Large intestine (tissue), 3 donors: ENCODE data around the gene THSD4. TPM values are rescaled to one million over a fixed set of nuclear protein-coding genes. Genes with fewer than 3 reads are reported as not detected.

ENCODE experiments used
- DNase-seq, 2 donors: peaks; one replicate each; pipeline versions ENCODE4 v3.0.0 to v3.0.0-alpha.2; 2013
- H3K27ac ChIP-seq: one replicate; pipeline ENCODE4 v1.5.1; 2013; ENCODE audit warnings: low read length
- H3K27me3 ChIP-seq: 2 replicates; pipeline ENCODE4 v1.6.1; 2013; ENCODE audit warnings: low read length; ENCODE audit not compliant: control insufficient read depth, insufficient read depth
- H3K36me3 ChIP-seq: 2 replicates; pipeline ENCODE4 v1.6.1; 2013; ENCODE audit warnings: low read length; ENCODE audit not compliant: control insufficient read depth, insufficient read depth
- H3K4me1 ChIP-seq: one replicate; pipeline ENCODE4 v1.6.1; 2013; ENCODE audit warnings: low read length; ENCODE audit not compliant: control insufficient read depth, insufficient read depth
- H3K4me3 ChIP-seq: one replicate; pipeline ENCODE4 v1.5.1; 2013; ENCODE audit warnings: low read length
- H3K9me3 ChIP-seq: one replicate; pipeline ENCODE4 v1.6.1; 2013; ENCODE audit warnings: mild to moderate bottlenecking, low read depth, low read length, moderate library complexity; ENCODE audit not compliant: control insufficient read depth
- WGBS: methylation state at CpG from one replicate; pipeline ENCODE4 v1.1.5; 2013; ENCODE audit warnings: low lambda C conversion rate; ENCODE audit not compliant: insufficient coverage; 5-methylcytosine and 5-hydroxymethylcytosine counted together
- polyA plus RNA-seq: library from polyadenylated mRNA; unstranded; fragments of 120-200 nt; gene quantifications from one replicate; pipeline ENCODE4 v1.2.1, GENCODE V29; 2013

THSD4 gene
- polyA plus RNA-seq, 1 donor = 17.5 TPM

- H3K4me3 ChIP-seq = no peak overlapping the region
- 95% methylated on average over 4 of the region's 5 CpGs for WGBS
- peak overlapping the region; percentile 29 for H3K27ac ChIP-seq
- DNase-seq = no peak
- no peaks in the 10 kb centered on the region for H3K27me3 ChIP-seq
- no peaks in the 10 kb centered on the region for H3K36me3 ChIP-seq
- H3K4me1 ChIP-seq = peaks cover 35% of the 10 kb centered on the region
- H3K9me3 ChIP-seq = no peaks in the 10 kb centered on the region
Measured at GRCh38 chr15:71232411-71232810, 117.1 kb downstream of the THSD4 start.

GRCh38 chr15:71237456-71238188 is 122.4 kb downstream of the THSD4 start:
- Histone ChIP-seq H3K9me3 (no peaks in the 10 kb centered on the region), H3K36me3 (no peaks in the 10 kb centered on the region), H3K27ac (peak overlapping the region; percentile 75), H3K4me1 (peaks cover 35% of the 10 kb centered on the region), H3K27me3 (no peaks in the 10 kb centered on the region), H3K4me3 (no peak overlapping the region)
- peak; percentile 97 to 99 for DNase-seq
- no CpG with 5 or more reads among the region's 11 CpGs for WGBS

DNA sequence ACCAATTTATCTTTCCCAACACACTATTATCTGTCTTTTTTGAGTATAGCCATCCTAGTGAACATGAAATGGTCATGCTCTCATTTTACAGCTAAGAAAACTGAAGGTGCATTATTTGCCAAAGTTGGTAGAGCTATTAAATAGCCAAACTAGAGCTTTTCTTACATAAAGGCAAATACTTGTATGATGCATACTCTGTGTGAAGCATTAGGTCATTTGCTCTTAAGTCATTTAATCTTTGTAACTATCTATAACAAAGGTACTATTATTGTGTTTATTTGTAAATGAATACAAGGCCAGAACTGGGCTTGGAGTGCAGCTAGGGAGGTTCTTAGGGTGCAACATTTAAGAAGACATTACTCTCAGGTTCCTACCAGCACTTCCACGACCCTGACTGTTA is 123.7 kb downstream of the THSD4 start:
- Histone ChIP-seq H3K9me3 (no peaks in the 10 kb centered on the region), H3K4me1 (peaks cover 39% of the 10 kb centered on the region), H3K27ac (peak overlapping the region; percentile 75), H3K4me3 (no peak overlapping the region), H3K36me3 (no peaks in the 10 kb centered on the region), H3K27me3 (no peaks in the 10 kb centered on the region)
- WGBS = no CpG with 5 or more reads among the region's 1 CpG
- DNase-seq = no peak

DNA sequence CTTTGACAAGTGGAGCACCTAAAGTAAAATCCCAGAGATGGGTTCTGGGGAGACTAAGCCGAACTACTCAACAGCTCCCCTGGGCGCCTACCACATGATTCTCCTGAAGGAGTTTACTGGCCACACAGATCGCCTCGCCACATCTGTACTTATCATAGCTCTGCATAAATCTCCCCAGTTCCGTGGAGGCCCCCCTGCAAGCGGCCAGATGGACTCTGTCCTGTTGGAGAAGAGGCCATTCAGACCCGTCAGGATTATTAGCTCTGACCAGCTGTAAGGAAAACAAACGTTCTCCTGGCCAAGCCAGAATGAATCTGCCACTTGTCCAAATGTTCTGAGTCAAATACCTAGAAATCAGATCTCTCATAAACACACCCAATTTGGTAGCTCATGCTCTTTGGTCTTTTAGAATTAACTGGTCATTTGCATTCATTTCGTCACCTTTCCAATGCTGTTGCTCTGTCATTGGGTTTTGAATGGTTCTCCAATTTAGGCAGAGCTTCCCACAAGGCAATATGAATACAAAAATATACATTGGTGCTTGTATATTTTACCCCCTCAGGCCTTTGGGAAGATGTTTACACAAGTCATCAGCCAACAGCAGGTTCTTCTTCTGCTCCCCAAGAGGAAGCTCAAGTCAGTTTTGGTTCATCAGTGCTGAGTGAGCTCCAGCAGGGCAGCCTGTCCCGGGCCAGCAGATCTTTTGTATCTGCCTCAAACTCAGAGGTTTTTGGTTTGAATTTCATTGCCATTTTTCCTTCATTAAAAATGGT is 124.5 kb downstream of the THSD4 start:
- no peaks in the 10 kb centered on the region for H3K36me3 ChIP-seq
- peak; percentile 55 to 75 for DNase-seq
- H3K4me1 ChIP-seq = peaks cover 39% of the 10 kb centered on the region
- no peaks in the 10 kb centered on the region for H3K9me3 ChIP-seq
- 40% methylated on average over 1 of the region's 10 CpGs for WGBS
- no peak overlapping the region for H3K4me3 ChIP-seq
- H3K27ac ChIP-seq = peak overlapping the region; percentile 75
- H3K27me3 ChIP-seq = no peaks in the 10 kb centered on the region

GRCh38 chr15:71242292-71242691 is 127.0 kb downstream of the THSD4 start:
- WGBS = 95% methylated on average over 4 of the region's 6 CpGs
- no peaks in the 10 kb centered on the region for H3K27me3 ChIP-seq
- H3K9me3 ChIP-seq = no peaks in the 10 kb centered on the region
- no peak for DNase-seq
- H3K4me3 ChIP-seq = no peak overlapping the region
- H3K27ac ChIP-seq = no peak overlapping the region
- no peaks in the 10 kb centered on the region for H3K36me3 ChIP-seq
- H3K4me1 ChIP-seq = peaks cover 32% of the 10 kb centered on the region

DNA sequence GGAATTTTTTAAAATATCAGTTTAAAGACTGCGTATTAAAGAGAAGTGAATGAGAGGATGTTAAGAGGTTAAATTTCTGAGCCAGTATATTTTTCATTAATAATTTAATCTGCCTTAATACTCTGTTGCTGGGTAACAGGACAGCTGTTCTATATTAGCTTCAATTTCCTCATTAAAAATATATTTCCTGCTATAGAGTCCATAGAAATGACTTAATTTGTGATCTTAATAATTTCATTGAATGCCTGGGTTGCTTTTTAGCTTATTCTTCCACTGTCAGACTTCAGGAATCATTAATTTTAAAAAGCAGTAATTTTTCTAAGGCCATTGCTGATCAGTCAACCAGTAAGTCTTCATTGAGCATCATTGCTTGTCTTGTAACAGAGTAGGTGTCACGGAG is 129.0 kb downstream of the THSD4 start:
- Histone ChIP-seq H3K27me3 (no peaks in the 10 kb centered on the region), H3K4me3 (no peak overlapping the region), H3K4me1 (peaks cover 31% of the 10 kb centered on the region), H3K27ac (no peak overlapping the region), H3K9me3 (no peaks in the 10 kb centered on the region), H3K36me3 (no peaks in the 10 kb centered on the region)
- 86% methylated on average over 1 of the region's 2 CpGs for WGBS
- DNase-seq = no peak

GRCh38 chr15:71245588-71245987 is 130.3 kb downstream of the THSD4 start:
- no peak overlapping the region for H3K4me3 ChIP-seq
- no peaks in the 10 kb centered on the region for H3K27me3 ChIP-seq
- no peaks in the 10 kb centered on the region for H3K36me3 ChIP-seq
- no peak for DNase-seq
- no peaks in the 10 kb centered on the region for H3K9me3 ChIP-seq
- peaks cover 31% of the 10 kb centered on the region for H3K4me1 ChIP-seq
- WGBS = no CpG with 5 or more reads among the region's 2 CpGs
- H3K27ac ChIP-seq = no peak overlapping the region

DNA sequence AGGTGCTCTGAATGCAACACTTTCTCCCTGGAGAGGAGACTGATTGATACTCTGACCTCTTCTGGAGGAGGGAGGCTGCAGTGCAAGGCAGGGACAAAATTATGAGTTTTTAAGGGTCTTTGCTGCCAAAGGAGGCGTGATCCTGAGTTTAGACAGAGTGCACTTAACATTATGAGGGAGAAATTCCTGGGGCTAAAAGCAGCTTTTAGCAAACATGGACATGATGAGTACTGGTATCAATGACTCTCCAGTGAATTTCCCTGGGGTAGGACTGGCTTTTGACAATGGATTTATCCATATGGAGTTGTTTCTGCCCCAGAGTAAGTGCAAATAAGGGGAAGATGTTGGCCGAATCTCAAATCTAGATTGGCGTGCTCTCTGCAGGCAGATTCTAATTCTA is 133.1 kb downstream of the THSD4 start:
- no CpG with 5 or more reads among the region's 3 CpGs for WGBS
- H3K4me1 ChIP-seq = peaks cover 46% of the 10 kb centered on the region
- H3K36me3 ChIP-seq = no peaks in the 10 kb centered on the region
- no peak overlapping the region for H3K4me3 ChIP-seq
- no peaks in the 10 kb centered on the region for H3K9me3 ChIP-seq
- H3K27me3 ChIP-seq = no peaks in the 10 kb centered on the region
- H3K27ac ChIP-seq = peak overlapping the region; percentile 54
- no peak for DNase-seq

GRCh38 chr15:71249986-71250385 is 134.7 kb downstream of the THSD4 start:
- H3K27me3 ChIP-seq = no peaks in the 10 kb centered on the region
- H3K27ac ChIP-seq = peak overlapping the region; percentile 81
- H3K9me3 ChIP-seq = no peaks in the 10 kb centered on the region
- no CpG with 5 or more reads among the region's 4 CpGs for WGBS
- H3K4me3 ChIP-seq = no peak overlapping the region
- no peak for DNase-seq
- no peaks in the 10 kb centered on the region for H3K36me3 ChIP-seq
- peaks cover 46% of the 10 kb centered on the region for H3K4me1 ChIP-seq

DNA sequence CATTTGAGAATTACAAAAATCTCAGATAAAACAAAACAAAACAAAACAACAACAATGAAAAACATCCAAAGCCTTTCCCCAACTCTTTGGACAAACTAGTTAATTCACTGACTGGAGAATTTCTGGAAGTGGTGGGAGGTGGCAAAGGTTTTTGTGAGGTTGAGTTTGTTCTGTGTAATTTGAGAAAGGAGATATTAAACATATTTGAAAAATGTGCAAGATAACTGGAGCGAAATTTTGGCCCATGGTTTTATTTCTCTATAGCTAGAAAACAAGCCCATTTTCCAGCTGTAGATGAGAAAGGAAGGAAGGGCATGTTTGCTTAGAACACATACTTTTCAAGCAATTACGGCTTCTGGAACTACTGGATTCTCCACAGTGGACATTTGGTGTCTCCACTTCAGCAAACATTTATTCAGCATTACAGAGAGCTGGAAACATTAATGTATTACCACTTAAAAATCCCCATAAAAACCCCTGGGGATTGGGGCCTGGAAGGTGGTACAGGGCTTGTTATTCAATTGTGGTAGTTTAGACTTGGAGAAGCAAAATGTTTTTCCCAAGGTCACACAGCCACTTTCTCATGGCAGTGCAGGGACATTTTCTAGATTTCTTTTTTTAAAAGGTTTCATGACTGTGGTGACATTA is 135.8 kb downstream of the THSD4 start:
- no peaks in the 10 kb centered on the region for H3K27me3 ChIP-seq
- H3K36me3 ChIP-seq = no peaks in the 10 kb centered on the region
- DNase-seq = no peak
- H3K9me3 ChIP-seq = no peaks in the 10 kb centered on the region
- WGBS = 83% methylated on average over 1 of the region's 2 CpGs
- H3K4me3 ChIP-seq = no peak overlapping the region
- H3K27ac ChIP-seq = peak overlapping the region; percentile 81
- peaks cover 46% of the 10 kb centered on the region for H3K4me1 ChIP-seq
